Measurements from ENCODE around the gene CR1.
"Not testable (repeated sequence)": the region's sequence is repeated elsewhere in the genome, so short reads cannot be mapped to it uniquely, and the experiment has no call there.

DNA sequence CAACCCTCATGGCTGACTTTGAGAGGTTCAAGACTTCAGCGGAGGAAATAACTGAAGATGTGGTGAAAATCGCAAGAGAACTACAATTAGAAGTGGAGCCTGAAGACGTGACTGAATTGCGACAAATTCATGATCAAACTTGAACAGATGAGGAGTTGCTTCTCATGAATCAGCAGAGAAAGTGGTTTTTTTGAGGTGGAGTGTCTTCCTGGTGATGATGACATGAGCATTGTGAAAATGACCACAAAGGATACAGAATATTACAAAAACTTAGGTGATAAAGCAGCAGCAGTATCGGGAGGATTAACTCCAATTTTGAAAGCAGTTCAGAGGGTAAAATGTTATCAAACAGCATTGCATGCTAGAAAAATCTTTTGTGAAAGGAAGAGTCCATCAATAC lies 40.3 kb downstream of the CR1 start:
- TF ChIP-seq, protein P1, sequence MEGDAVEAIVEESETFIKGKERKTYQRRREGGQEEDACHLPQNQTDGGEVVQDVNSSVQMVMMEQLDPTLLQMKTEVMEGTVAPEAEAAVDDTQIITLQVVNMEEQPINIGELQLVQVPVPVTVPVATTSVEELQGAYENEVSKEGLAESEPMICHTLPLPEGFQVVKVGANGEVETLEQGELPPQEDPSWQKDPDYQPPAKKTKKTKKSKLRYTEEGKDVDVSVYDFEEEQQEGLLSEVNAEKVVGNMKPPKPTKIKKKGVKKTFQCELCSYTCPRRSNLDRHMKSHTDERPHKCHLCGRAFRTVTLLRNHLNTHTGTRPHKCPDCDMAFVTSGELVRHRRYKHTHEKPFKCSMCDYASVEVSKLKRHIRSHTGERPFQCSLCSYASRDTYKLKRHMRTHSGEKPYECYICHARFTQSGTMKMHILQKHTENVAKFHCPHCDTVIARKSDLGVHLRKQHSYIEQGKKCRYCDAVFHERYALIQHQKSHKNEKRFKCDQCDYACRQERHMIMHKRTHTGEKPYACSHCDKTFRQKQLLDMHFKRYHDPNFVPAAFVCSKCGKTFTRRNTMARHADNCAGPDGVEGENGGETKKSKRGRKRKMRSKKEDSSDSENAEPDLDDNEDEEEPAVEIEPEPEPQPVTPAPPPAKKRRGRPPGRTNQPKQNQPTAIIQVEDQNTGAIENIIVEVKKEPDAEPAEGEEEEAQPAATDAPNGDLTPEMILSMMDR (IDR thresholded peaks at IDR 0.05; ENCODE audit: borderline replicate concordance, extremely low read depth, low read length, poor library complexity, severe bottlenecking), result not testable (repeated sequence)
- TF ChIP-seq EZH2 (IDR thresholded peaks at IDR 0.05; ENCODE audit: borderline replicate concordance, low read depth, low read length, severe bottlenecking), result not testable (repeated sequence)
